Gastrocnemius medialis (tissue), 4 donors: Measurements from ENCODE around the gene GDI2. TPM values are rescaled to one million over a fixed set of nuclear protein-coding genes. Genes with fewer than 3 reads are reported as not detected.
"Not testable (repeated sequence)": the region's sequence is repeated elsewhere in the genome, so short reads cannot be mapped to it uniquely, and the experiment has no call there.

Source experiments
- ATAC-seq, 2 donors: fragments of 150-250 bp; one replicate each; pipeline ENCODE4 v1.9.1; 2016
- DNase-seq, 2 donors: peaks; one replicate each; pipeline ENCODE4 v3.0.0-alpha.2; 2019
- H3K27ac ChIP-seq, 4 donors: fragments of 200-600 bp; sonication (generic); 1 replicate in 1 of 4; 2 replicates in 3 of 4; pipeline ENCODE4 v1.5.1; 2016 to 2018; ENCODE audit warnings: mild to moderate bottlenecking in 2 of 4, moderate library complexity in 1 of 4
- H3K27me3 ChIP-seq, 3 donors: fragments of 200-600 bp; sonication (generic) in 2 of 3; 1 replicate in 1 of 3; 2 replicates in 2 of 3; pipeline versions ENCODE4 v1.5.1 to v1.6.0; 2016 to 2019; ENCODE audit warnings: mild to moderate bottlenecking in 1 of 3, moderate library complexity in 1 of 3
- H3K36me3 ChIP-seq, 2 donors: fragments of 200-600 bp; sonication (generic) in 1 of 2; one replicate each; pipeline ENCODE4 v1.5.1; 2017 to 2018
- H3K4me1 ChIP-seq, 2 donors: fragments of 200-600 bp; sonication (generic) in 1 of 2; one replicate each; pipeline ENCODE4 v1.5.1; 2016 to 2017; ENCODE audit warnings: mild to moderate bottlenecking in 2 of 2
- H3K4me3 ChIP-seq, 4 donors: fragments of 200-600 bp; sonication (generic) in 3 of 4; 1 replicate in 1 of 4; 2 replicates in 3 of 4; pipeline ENCODE4 v1.5.1; 2016 to 2019; ENCODE audit warnings: mild to moderate bottlenecking in 2 of 4
- H3K9me3 ChIP-seq, 3 donors: fragments of 200-600 bp; sonication (generic) in 2 of 3; 1 replicate in 1 of 3; 2 replicates in 2 of 3; pipeline ENCODE4 v1.5.1; 2016 to 2019
- CTCF ChIP-seq, 5 experiments: fragments of 450-650 bp in 3 of 5; fragments of 200-600 bp in 2 of 5; sonication (generic) in 2 of 5; IDR thresholded peaks in 4 of 5; conservative IDR thresholded peaks in 1 of 5; 1 replicate in 4 of 5; 2 replicates in 1 of 5; pipeline ENCODE4 v1.5.1; 2016 to 2019; ENCODE audit warnings: antibody characterized with exemption in 5 of 5, mild to moderate bottlenecking in 3 of 5, moderate library complexity in 3 of 5
- POLR2A ChIP-seq, 2 donors: fragments of 450-650 bp; IDR thresholded peaks; one replicate each; pipeline ENCODE4 v1.6.1; 2017; ENCODE audit warnings: antibody characterized with exemption in 2 of 2, mild to moderate bottlenecking in 2 of 2, moderate library complexity in 2 of 2
- in situ Hi-C, 4 donors: fragments of 200-750 bp; cut with MboI; loops; one replicate each; pipeline versions ENCODE4 v1.15.0 to v1.8.0; 2017; ENCODE audit warnings: low sequenced_read_pairs in 4 of 4
- intact Hi-C: fragments of 100-400 bp; cut with DNase I; formaldehyde crosslinking; loops from one replicate; pipeline ENCODE4 v1.15.1; 2023; ENCODE audit warnings: low total_unique reads
- total RNA-seq, 4 donors: library from RNA; depleted of rRNA; stranded (reverse); fragments of >200 nt; gene quantifications; one replicate each; pipeline versions ENCODE4 v1.1.0 to v1.2.3, GENCODE V29; 2016

Gene GDI2
- total RNA-seq, 4 donors from 2014 or later = 143 to 197 (median 171) TPM

- H3K36me3 ChIP-seq = no peaks in the 10 kb centered on the region
- in situ Hi-C loops = loop anchor here in 3 of 4 donors (25.0 kb wide), 2 partner anchors 169 to 419 kb away; partner anchors contain the start of gene TASOR2 (in 3 of the 3)
Measured at GRCh38 chr10:5856701-5857004, 43.4 kb upstream of the GDI2 start.

GRCh38 chr10:5855979-5856700 is 42.9 kb upstream of the GDI2 start:
- H3K9me3 ChIP-seq = no peaks in the 10 kb centered on the region
- no peak for ATAC-seq
- H3K4me1 ChIP-seq = no peaks in the 10 kb centered on the region
- TF ChIP-seq POLR2A (IDR thresholded peaks at IDR 0.05) (no peak), CTCF (IDR thresholded peaks at IDR 0.05 in 4 of 5, conservative IDR thresholded peaks at IDR 0.05 in 1 of 5) (no peak)
- DNase-seq = no peak
- in situ Hi-C loops (loop anchor here in 3 of 4 donors (25.0 kb wide), 2 partner anchors 169 to 419 kb away; partner anchors contain the start of gene TASOR2 (in 3 of the 3)), intact Hi-C loops (no loop called here)
- no peak overlapping the region for H3K27ac ChIP-seq
- H3K4me3 ChIP-seq = no peak overlapping the region
- no peaks in the 10 kb centered on the region for H3K36me3 ChIP-seq
- H3K27me3 ChIP-seq = no peaks in the 10 kb centered on the region

More at GRCh38 chr10:5856701-5857004, 43.4 kb upstream of the GDI2 start:
- Histone ChIP-seq H3K4me3 (no peak overlapping the region), H3K27ac (no peak overlapping the region), H3K9me3 (no peaks in the 10 kb centered on the region), H3K4me1 (no peaks in the 10 kb centered on the region), H3K27me3 (no peaks in the 10 kb centered on the region)
- no peak for TF ChIP-seq POLR2A (IDR thresholded peaks at IDR 0.05)
- no peak for TF ChIP-seq CTCF (IDR thresholded peaks at IDR 0.05 in 4 of 5, conservative IDR thresholded peaks at IDR 0.05 in 1 of 5)
- intact Hi-C loops = no loop called here
- ATAC-seq (no peak), DNase-seq (no peak)

DNA sequence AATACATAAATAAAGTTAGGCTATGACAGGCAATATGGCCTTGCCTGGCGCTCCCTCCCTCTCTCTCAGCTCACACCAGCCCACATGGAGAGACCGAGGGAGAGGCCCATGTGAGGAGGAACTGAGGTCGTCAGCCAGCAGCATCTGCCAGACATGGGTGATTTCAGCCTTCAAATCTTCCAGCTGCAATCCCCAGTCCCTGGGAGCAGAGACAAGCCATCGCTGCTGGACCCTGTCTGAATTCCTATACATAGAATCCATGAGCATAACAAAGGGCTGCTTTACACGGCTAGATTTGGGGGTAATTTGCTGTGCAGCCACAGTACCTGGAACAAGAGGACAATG is 40.9 kb upstream of the GDI2 start:
- intact Hi-C loops (no loop called here), in situ Hi-C loops (loop anchor here in 3 of 4 donors (25.0 kb wide), 2 partner anchors 167 to 417 kb away; partner anchors contain the start of gene TASOR2 (in 3 of the 3))
- H3K9me3 ChIP-seq = no peaks in the 10 kb centered on the region
- TF ChIP-seq POLR2A (IDR thresholded peaks at IDR 0.05) (no peak), CTCF (IDR thresholded peaks at IDR 0.05 in 4 of 5, conservative IDR thresholded peaks at IDR 0.05 in 1 of 5) (no peak)
- H3K4me3 ChIP-seq = no peak overlapping the region
- no peaks in the 10 kb centered on the region for H3K4me1 ChIP-seq
- no peaks in the 10 kb centered on the region for H3K27me3 ChIP-seq
- ATAC-seq (no peak), DNase-seq (no peak)
- no peak overlapping the region for H3K27ac ChIP-seq
- no peaks in the 10 kb centered on the region for H3K36me3 ChIP-seq

GRCh38 chr10:5846667-5847066 is 33.4 kb upstream of the GDI2 start:
- ATAC-seq, H3K36me3 ChIP-seq, H3K4me1 ChIP-seq, H3K27me3 ChIP-seq, in situ Hi-C loops, DNase-seq, H3K4me3 ChIP-seq, intact Hi-C loops, H3K9me3 ChIP-seq: not testable (repeated sequence)
- H3K27ac ChIP-seq = peak overlapping the region in 1 of 4 donors; percentile 31

DNA sequence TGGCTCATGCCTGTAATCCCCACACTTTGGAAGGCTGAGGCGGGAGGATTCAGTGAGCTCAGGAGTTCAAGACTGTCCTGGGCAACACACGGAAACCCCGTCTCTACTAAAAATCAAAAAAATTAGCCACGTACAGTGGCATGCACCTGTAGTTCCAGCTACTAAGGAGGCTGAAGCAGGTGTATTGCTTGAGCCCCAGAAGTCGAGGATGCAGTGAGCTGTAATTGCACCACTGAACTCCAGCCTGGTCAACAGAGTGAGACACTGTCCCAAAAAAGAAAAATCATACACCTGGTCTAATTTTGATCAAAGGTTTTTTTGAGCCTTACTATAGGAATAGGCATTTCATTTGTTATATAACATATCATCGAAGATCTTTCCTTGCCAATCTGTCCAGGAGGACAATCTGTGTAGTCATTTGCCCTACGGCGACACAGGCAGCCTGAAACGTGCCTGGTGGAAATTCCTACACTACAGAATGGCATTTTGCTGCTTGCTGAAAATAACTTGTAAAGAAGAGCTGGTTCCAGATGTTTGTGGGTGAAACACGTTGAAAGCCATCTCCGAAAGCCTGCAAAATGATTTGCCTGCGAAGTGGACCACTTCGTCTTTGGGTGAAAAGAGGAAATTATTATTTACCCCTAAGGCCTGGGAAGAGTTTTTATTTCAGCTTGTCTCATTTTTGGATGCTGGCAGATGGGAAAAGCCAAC is 31.3 kb upstream of the GDI2 start:
- no peaks in the 10 kb centered on the region for H3K36me3 ChIP-seq
- H3K4me1 ChIP-seq = no peaks in the 10 kb centered on the region
- in situ Hi-C loops (no loop called here), intact Hi-C loops (no loop called here)
- no peak overlapping the region for H3K4me3 ChIP-seq
- peak overlapping the region in 1 of 4 donors; percentile 11 for H3K27ac ChIP-seq
- peaks cover 0 to 4% (median 0%) of the 10 kb centered on the region in 3 donors for H3K27me3 ChIP-seq
- TF ChIP-seq POLR2A (IDR thresholded peaks at IDR 0.05) = no peak
- TF ChIP-seq CTCF (IDR thresholded peaks at IDR 0.05 in 4 of 5, conservative IDR thresholded peaks at IDR 0.05 in 1 of 5) = no peak
- H3K9me3 ChIP-seq = no peaks in the 10 kb centered on the region
- DNase-seq (no peak), ATAC-seq (no peak)
